ENCODE results near the gene CALCOCO1.

- TF ChIP-seq CTCF (conservative IDR thresholded peaks at IDR 0.05; ENCODE audit: low read depth, low read length) (no peak), EZH2 (IDR thresholded peaks at IDR 0.05; ENCODE audit: borderline replicate concordance, low read depth, low read length, poor library complexity, severe bottlenecking) (no peak)
These were observed 7.2 kb upstream of the CALCOCO1 start for GRCh38 chr12:53734425-53734824.
